ENCODE results near the gene SHCBP1L. TPM values are rescaled to one million over a fixed set of nuclear protein-coding genes. Genes with fewer than 3 reads are reported as not detected.
"Not testable (repeated sequence)": the region's sequence is repeated elsewhere in the genome, so short reads cannot be mapped to it uniquely, and the experiment has no call there.

Gene SHCBP1L
- total and polyA plus RNA-seq, 5 donors from 2014 or later = not detected

DNA sequence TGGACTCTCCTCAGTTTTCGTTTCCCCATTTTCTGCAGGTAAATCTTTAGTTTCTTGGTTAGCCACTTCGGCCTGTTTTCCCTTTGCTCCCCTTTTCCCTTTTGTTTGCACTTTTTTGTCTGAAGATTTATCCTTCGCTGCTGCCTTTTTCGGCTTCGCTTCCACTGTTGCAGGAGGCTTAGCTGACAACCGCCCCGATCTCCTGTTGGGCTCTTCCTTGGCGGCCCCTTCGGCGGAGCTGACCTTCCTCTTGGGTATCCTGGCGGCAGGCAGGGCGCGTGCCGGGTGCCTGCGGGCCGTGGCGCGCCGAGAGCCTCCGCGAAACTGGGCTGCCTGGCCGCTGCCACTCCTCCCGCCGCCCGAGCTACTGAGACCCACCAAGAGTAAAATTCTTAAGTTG lies 10.8 kb downstream of the SHCBP1L start:
- H3K4me1 ChIP-seq (ENCODE audit: control insufficient read depth, insufficient read depth, low read length, poor library complexity, severe bottlenecking); H3K27ac Mint-ChIP-seq: not testable (repeated sequence)

DNA sequence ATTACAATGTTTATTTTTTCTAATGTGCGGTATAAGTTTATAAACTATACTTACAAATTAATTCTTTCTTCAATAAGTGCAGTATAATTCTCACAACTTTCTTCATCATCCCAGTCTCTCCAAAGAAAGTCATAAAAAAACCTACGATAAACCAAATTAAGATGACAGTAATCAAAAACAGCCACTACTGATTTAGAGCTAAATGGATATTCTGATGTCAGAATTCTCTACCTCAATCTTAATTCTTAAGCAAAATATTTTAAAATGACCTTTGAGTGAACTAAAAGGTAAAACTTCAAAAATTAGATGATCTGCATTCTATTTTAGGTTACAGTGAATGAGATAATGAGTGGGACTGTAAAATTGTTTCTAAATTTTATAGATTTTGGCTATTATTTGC lies 13.6 kb downstream of the SHCBP1L start:
- Histone ChIP-seq H3K27ac (ENCODE audit: insufficient read depth, low read length, poor library complexity, severe bottlenecking) (no peak overlapping the region), H3K36me3 (ENCODE audit: control insufficient read depth, insufficient read depth, low read length) (no peaks in the 10 kb centered on the region), H3K9me3 (ENCODE audit: control insufficient read depth in 2 of 2, low read length in 2 of 2) (peaks cover 0 to 4% of the 10 kb centered on the region in 2 experiments), H3K4me3 (ENCODE audit: low read depth, low read length) (no peak overlapping the region), H3K4me1 (ENCODE audit: control insufficient read depth, insufficient read depth, low read length, poor library complexity, severe bottlenecking) (no peaks in the 10 kb centered on the region), H3K27me3 (ENCODE audit: control insufficient read depth, insufficient read depth, low read length) (peaks cover 9% of the 10 kb centered on the region)
- ATAC-seq (ENCODE audit: low read depth in 2 of 2) = no peak
- Mint-ChIP-seq H3K4me3 (no peak overlapping the region), H3K36me3 (no peaks in the 10 kb centered on the region), H3K27me3 (peaks cover 28% of the 10 kb centered on the region), H3K9me3 (peaks cover 0 to 6% (median 2%) of the 10 kb centered on the region in 7 donors), H3K27ac (no peak overlapping the region), H3K4me1 (peaks cover 0 to 2% (median under 1%) of the 10 kb centered on the region in 4 donors)
- DNase-seq = no peak

More for the DNA sequence above, 10.8 kb downstream of the SHCBP1L start:
- not testable (repeated sequence) for H3K4me3 Mint-ChIP-seq; H3K4me3 ChIP-seq (ENCODE audit: low read depth, low read length); H3K9me3 ChIP-seq (ENCODE audit: control insufficient read depth in 2 of 2, low read length in 2 of 2); H3K27me3 ChIP-seq (ENCODE audit: control insufficient read depth, insufficient read depth, low read length); H3K36me3 ChIP-seq (ENCODE audit: control insufficient read depth, insufficient read depth, low read length); H3K36me3 Mint-ChIP-seq; H3K27ac ChIP-seq (ENCODE audit: insufficient read depth, low read length, poor library complexity, severe bottlenecking); H3K9me3 Mint-ChIP-seq; ATAC-seq (ENCODE audit: low read depth in 2 of 2); H3K4me1 Mint-ChIP-seq; DNase-seq
- H3K27me3 Mint-ChIP-seq = peaks cover 37% of the 10 kb centered on the region

DNA sequence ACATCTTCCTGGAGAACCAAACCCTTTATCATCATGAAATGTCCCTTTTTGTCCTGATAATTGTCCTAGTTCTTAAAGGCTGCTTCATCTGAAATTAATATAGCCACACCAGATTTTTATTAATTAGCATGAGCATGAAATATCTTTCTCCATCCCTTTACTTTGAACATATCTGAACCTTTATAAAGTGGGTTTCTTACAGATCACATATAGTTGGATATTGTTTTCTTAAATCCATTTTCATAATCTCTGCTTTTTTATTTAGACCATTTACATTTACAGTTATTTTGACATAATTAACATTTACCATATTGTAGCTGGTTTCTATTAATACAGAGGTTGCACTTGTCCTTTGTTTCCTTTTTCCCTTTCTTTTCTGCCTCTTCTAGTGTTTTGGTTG lies 17.2 kb downstream of the SHCBP1L start:
- H3K4me3 Mint-ChIP-seq = no peak overlapping the region
- no peak overlapping the region for H3K4me3 ChIP-seq (ENCODE audit: low read depth, low read length)
- H3K27ac Mint-ChIP-seq = no peak overlapping the region
- no peak for ATAC-seq (ENCODE audit: low read depth in 2 of 2)
- no peaks in the 10 kb centered on the region for H3K36me3 Mint-ChIP-seq
- no peaks in the 10 kb centered on the region for H3K4me1 Mint-ChIP-seq
- H3K27me3 ChIP-seq (ENCODE audit: control insufficient read depth, insufficient read depth, low read length) = peaks cover 9% of the 10 kb centered on the region
- H3K4me1 ChIP-seq (ENCODE audit: control insufficient read depth, insufficient read depth, low read length, poor library complexity, severe bottlenecking) = no peaks in the 10 kb centered on the region
- H3K9me3 Mint-ChIP-seq = peaks cover 0 to 7% (median 2%) of the 10 kb centered on the region in 7 donors
- peaks cover 0 to 4% of the 10 kb centered on the region in 2 experiments for H3K9me3 ChIP-seq (ENCODE audit: control insufficient read depth in 2 of 2, low read length in 2 of 2)
- no peaks in the 10 kb centered on the region for H3K36me3 ChIP-seq (ENCODE audit: control insufficient read depth, insufficient read depth, low read length)
- no peak overlapping the region for H3K27ac ChIP-seq (ENCODE audit: insufficient read depth, low read length, poor library complexity, severe bottlenecking)
- DNase-seq = no peak
- H3K27me3 Mint-ChIP-seq = peaks cover 24% of the 10 kb centered on the region

DNA sequence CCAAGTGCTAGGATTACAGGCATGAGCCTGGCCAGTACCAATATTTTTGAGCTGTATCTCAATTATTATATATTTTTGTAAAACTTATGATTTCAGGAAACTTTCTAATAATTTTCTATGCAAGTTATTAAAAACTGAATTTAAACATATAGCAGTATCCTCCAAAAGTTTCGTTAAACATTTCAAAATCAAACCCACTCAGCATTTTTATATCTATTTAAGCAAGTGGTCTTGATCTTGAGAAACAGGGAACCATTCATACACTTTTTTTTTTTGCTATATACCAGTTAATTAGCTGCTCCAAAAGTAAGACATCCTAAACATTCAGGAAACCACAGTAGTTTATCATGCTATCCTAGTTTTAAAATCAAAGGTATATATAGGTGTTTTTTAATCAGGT lies 22.0 kb downstream of the SHCBP1L start:
- Histone ChIP-seq H3K4me3 (ENCODE audit: low read depth, low read length) (no peak overlapping the region), H3K36me3 (ENCODE audit: control insufficient read depth, insufficient read depth, low read length) (no peaks in the 10 kb centered on the region), H3K4me1 (ENCODE audit: control insufficient read depth, insufficient read depth, low read length, poor library complexity, severe bottlenecking) (no peaks in the 10 kb centered on the region), H3K9me3 (ENCODE audit: control insufficient read depth in 2 of 2, low read length in 2 of 2) (peaks cover 0 to 4% of the 10 kb centered on the region in 2 experiments), H3K27ac (ENCODE audit: insufficient read depth, low read length, poor library complexity, severe bottlenecking) (no peak overlapping the region), H3K27me3 (ENCODE audit: control insufficient read depth, insufficient read depth, low read length) (peaks cover 5% of the 10 kb centered on the region)
- ATAC-seq (ENCODE audit: low read depth in 2 of 2) = no peak
- Mint-ChIP-seq H3K27me3 (peaks cover 10% of the 10 kb centered on the region), H3K4me3 (no peak overlapping the region), H3K36me3 (no peaks in the 10 kb centered on the region), H3K9me3 (peaks cover 0 to 7% (median 0%) of the 10 kb centered on the region in 7 donors), H3K27ac (no peak overlapping the region), H3K4me1 (no peaks in the 10 kb centered on the region)
- no peak for DNase-seq

DNA sequence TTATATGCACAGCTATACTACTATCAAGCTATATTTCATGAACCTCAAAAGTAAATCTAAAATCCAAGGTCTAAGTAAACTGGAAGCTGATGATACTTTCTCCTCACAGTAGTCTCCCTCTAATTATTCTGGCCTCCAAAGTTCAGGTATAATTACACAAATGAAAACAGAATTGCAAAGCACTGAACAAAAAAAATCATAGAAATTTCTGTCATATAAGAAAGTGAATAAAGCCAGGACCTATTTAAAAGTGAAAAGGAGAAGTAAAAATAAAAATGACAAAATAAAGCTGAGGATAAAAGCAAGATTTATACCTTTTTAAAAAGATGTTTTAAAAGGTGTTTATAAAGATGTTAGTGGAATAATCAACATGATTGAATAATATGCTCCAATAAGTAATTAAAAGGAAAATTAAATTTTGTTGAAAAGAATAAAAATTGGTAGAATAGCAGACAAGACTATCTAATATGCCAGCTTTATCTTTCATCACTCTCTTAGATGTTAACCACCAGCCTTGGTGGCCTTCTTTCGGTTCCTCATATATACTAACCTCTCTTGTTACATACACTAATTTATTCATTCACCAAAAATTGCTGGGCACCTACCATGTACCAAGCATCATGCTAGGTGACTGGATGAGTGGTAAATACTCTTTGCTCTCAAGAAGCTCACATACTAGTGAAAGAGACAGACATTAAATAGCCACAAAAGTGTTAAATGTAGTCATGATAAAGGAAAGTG lies 25.1 kb downstream of the SHCBP1L start:
- Histone ChIP-seq H3K27ac (ENCODE audit: insufficient read depth, low read length, poor library complexity, severe bottlenecking) (no peak overlapping the region), H3K36me3 (ENCODE audit: control insufficient read depth, insufficient read depth, low read length) (no peaks in the 10 kb centered on the region), H3K27me3 (ENCODE audit: control insufficient read depth, insufficient read depth, low read length) (peaks cover 7% of the 10 kb centered on the region), H3K4me1 (ENCODE audit: control insufficient read depth, insufficient read depth, low read length, poor library complexity, severe bottlenecking) (no peaks in the 10 kb centered on the region), H3K4me3 (ENCODE audit: low read depth, low read length) (no peak overlapping the region), H3K9me3 (ENCODE audit: control insufficient read depth in 2 of 2, low read length in 2 of 2) (no peaks in the 10 kb centered on the region)
- no peaks in the 10 kb centered on the region for H3K4me1 Mint-ChIP-seq
- ATAC-seq (ENCODE audit: low read depth in 2 of 2) (no peak), DNase-seq (no peak)
- H3K36me3 Mint-ChIP-seq = no peaks in the 10 kb centered on the region
- no peak overlapping the region for H3K27ac Mint-ChIP-seq
- H3K27me3 Mint-ChIP-seq = peaks cover 5% of the 10 kb centered on the region
- H3K9me3 Mint-ChIP-seq = peaks cover 0 to 2% (median 0%) of the 10 kb centered on the region in 7 donors
- H3K4me3 Mint-ChIP-seq = no peak overlapping the region

DNA sequence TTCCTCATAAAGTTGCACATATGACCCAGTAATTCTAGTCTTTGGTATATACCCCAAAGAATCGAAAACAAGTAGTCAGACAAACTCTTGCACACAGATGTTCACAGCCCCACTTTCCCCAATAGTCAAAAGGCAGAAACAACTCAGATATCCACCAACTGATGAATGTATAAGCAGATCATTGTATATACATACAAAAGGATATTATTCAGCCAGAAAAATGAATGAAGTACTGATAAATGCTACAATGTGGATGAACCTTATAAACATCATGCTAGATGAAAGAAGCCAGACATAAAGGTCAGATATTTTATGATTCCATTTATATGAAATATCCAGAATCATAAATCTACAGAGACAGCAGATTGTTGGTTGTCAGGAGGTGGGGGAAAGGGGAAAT lies 27.3 kb downstream of the SHCBP1L start:
- DNase-seq (no peak), ATAC-seq (ENCODE audit: low read depth in 2 of 2) (no peak)
- H3K27me3 ChIP-seq (ENCODE audit: control insufficient read depth, insufficient read depth, low read length) = peaks cover 10% of the 10 kb centered on the region
- no peaks in the 10 kb centered on the region for H3K4me1 ChIP-seq (ENCODE audit: control insufficient read depth, insufficient read depth, low read length, poor library complexity, severe bottlenecking)
- no peak overlapping the region for H3K4me3 ChIP-seq (ENCODE audit: low read depth, low read length)
- no peaks in the 10 kb centered on the region for H3K4me1 Mint-ChIP-seq
- peaks cover 0 to 1% (median 0%) of the 10 kb centered on the region in 7 donors for H3K9me3 Mint-ChIP-seq
- no peaks in the 10 kb centered on the region for H3K36me3 ChIP-seq (ENCODE audit: control insufficient read depth, insufficient read depth, low read length)
- H3K27me3 Mint-ChIP-seq = peaks cover 6% of the 10 kb centered on the region
- no peak overlapping the region for H3K27ac Mint-ChIP-seq
- no peaks in the 10 kb centered on the region for H3K36me3 Mint-ChIP-seq
- H3K27ac ChIP-seq (ENCODE audit: insufficient read depth, low read length, poor library complexity, severe bottlenecking) = no peak overlapping the region
- no peaks in the 10 kb centered on the region for H3K9me3 ChIP-seq (ENCODE audit: control insufficient read depth in 2 of 2, low read length in 2 of 2)
- no peak overlapping the region for H3K4me3 Mint-ChIP-seq

DNA sequence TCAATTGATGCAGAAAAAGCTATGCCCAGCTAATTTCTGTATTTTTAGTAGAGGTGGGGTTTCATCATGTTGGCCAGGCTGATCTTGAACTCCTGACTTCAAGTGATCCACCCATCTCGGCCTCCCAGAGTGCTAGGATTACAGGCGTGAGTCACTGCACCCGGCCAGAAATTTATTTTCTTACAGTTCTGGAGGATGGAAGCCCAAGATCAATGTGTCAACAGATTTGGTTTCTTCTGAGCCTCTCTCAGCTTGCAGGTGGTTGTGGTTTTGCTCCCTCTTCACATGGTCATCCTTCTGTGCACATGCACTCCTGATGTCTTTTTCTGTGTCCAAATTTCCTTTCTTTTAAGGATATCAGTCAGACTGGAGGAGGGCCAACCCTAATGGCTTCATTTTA lies 35.6 kb downstream of the SHCBP1L start:
- no peak for ATAC-seq (ENCODE audit: low read depth in 2 of 2)
- Mint-ChIP-seq H3K4me1 (no peaks in the 10 kb centered on the region), H3K36me3 (no peaks in the 10 kb centered on the region), H3K27me3 (peaks cover 49% of the 10 kb centered on the region), H3K27ac (no peak overlapping the region), H3K4me3 (no peak overlapping the region), H3K9me3 (no peaks in the 10 kb centered on the region)
- DNase-seq = no peak
- no peak overlapping the region for H3K4me3 ChIP-seq (ENCODE audit: low read depth, low read length)
- no peaks in the 10 kb centered on the region for H3K4me1 ChIP-seq (ENCODE audit: control insufficient read depth, insufficient read depth, low read length, poor library complexity, severe bottlenecking)
- H3K9me3 ChIP-seq (ENCODE audit: control insufficient read depth in 2 of 2, low read length in 2 of 2) = no peaks in the 10 kb centered on the region
- no peak overlapping the region for H3K27ac ChIP-seq (ENCODE audit: insufficient read depth, low read length, poor library complexity, severe bottlenecking)
- no peaks in the 10 kb centered on the region for H3K36me3 ChIP-seq (ENCODE audit: control insufficient read depth, insufficient read depth, low read length)
- H3K27me3 ChIP-seq (ENCODE audit: control insufficient read depth, insufficient read depth, low read length) = peaks cover 7% of the 10 kb centered on the region

DNA sequence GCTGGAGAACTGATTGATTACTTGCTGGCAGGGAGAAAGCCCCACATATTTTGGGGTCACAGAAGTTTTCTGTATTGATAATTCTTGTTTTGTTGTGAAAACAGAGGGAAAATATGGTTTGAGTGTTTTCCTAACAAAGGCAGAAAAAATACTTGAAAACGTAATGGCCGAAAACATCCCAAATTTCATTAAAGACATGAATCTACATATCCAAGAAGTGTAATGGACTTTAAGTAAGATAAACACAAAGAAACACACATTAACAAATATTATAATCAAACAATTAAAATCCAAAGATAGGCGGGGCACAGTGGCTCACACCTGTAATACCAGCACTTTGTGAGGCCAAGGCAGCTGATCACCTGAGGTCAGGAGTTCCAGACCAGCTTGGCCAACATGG lies 39.6 kb downstream of the SHCBP1L start:
- Histone ChIP-seq H3K36me3 (ENCODE audit: control insufficient read depth, insufficient read depth, low read length) (no peaks in the 10 kb centered on the region), H3K27me3 (ENCODE audit: control insufficient read depth, insufficient read depth, low read length) (no peaks in the 10 kb centered on the region), H3K27ac (ENCODE audit: insufficient read depth, low read length, poor library complexity, severe bottlenecking) (no peak overlapping the region), H3K4me3 (ENCODE audit: low read depth, low read length) (no peak overlapping the region), H3K4me1 (ENCODE audit: control insufficient read depth, insufficient read depth, low read length, poor library complexity, severe bottlenecking) (no peaks in the 10 kb centered on the region), H3K9me3 (ENCODE audit: control insufficient read depth in 2 of 2, low read length in 2 of 2) (no peaks in the 10 kb centered on the region)
- Mint-ChIP-seq H3K36me3 (no peaks in the 10 kb centered on the region), H3K27me3 (peaks cover 41% of the 10 kb centered on the region), H3K4me1 (no peaks in the 10 kb centered on the region), H3K4me3 (no peak overlapping the region), H3K9me3 (peaks cover 0 to 5% (median 0%) of the 10 kb centered on the region in 7 donors), H3K27ac (no peak overlapping the region)
- ATAC-seq (ENCODE audit: low read depth in 2 of 2) (no peak), DNase-seq (no peak)
